ENCODE data around the gene ADNP.

- TF ChIP-seq POLR2A (IDR thresholded peaks at IDR 0.05) (no peak), CTCF (IDR thresholded peaks at IDR 0.05) (no peak)
These were observed 53.9 kb downstream of the ADNP start for GRCh38 chr20:50877232-50877743.
